Middle frontal gyrus (tissue), 1 donor: ENCODE measurements around the gene TLR5.
"Not testable (repeated sequence)": the region's sequence is repeated elsewhere in the genome, so short reads cannot be mapped to it uniquely, and the experiment has no call there.

Experiments used
- DNase-seq: peaks from one replicate; pipeline ENCODE4 v3.0.0-alpha.2; 2015; ENCODE audit warnings: low spot score; ENCODE audit errors: extremely low spot score

TLR5 gene

GRCh38 chr1:223142795-223143536 lies at the start of gene TLR5:
Gene TLR5 (minus strand): TSS chr1:223143248. CDS start chr1:223113031, 30,217 bp downstream.
- no peak for DNase-seq

- DNase-seq, result no peak
These were observed 47.1 kb upstream of the TLR5 start for GRCh38 chr1:223189903-223190724.

- no peak for DNase-seq
These were observed 46.5 kb upstream of the TLR5 start for GRCh38 chr1:223189525-223189902.

GRCh38 chr1:223188618-223189356 lies 45.7 kb upstream of the TLR5 start:
- DNase-seq, result no peak

- no peak for DNase-seq
These were observed 43.8 kb upstream of the TLR5 start for GRCh38 chr1:223186800-223187199.

- DNase-seq, result no peak
These were observed 40.3 kb upstream of the TLR5 start for GRCh38 chr1:223183268-223183862.

- no peak for DNase-seq
These were observed 37.8 kb upstream of the TLR5 start for GRCh38 chr1:223180731-223181321.

GRCh38 chr1:223179786-223180185 lies 36.7 kb upstream of the TLR5 start:
- DNase-seq, result no peak

- DNase-seq, result no peak
These were observed 36.2 kb upstream of the TLR5 start for GRCh38 chr1:223179280-223179679.

- no peak for DNase-seq
These were observed 34.6 kb upstream of the TLR5 start for GRCh38 chr1:223177681-223178080.

GRCh38 chr1:223176437-223176836 lies 33.4 kb upstream of the TLR5 start:
- DNase-seq, result no peak

- no peak for DNase-seq
These were observed 32.6 kb upstream of the TLR5 start for GRCh38 chr1:223175633-223176032.

GRCh38 chr1:223175032-223175431 lies 32.0 kb upstream of the TLR5 start:
- no peak for DNase-seq

- not testable (repeated sequence) for DNase-seq
These were observed 26.4 kb upstream of the TLR5 start for GRCh38 chr1:223169458-223169857.

- no peak for DNase-seq
These were observed 18.3 kb upstream of the TLR5 start for GRCh38 chr1:223161321-223161720.

- DNase-seq, result no peak
These were observed 13.3 kb upstream of the TLR5 start for GRCh38 chr1:223156343-223156742.

GRCh38 chr1:223155153-223155552 lies 12.1 kb upstream of the TLR5 start:
- no peak for DNase-seq

GRCh38 chr1:223153177-223154119 lies 10.4 kb upstream of the TLR5 start:
- no peak for DNase-seq

- no peak for DNase-seq
These were observed 9.4 kb upstream of the TLR5 start for GRCh38 chr1:223152399-223152798.

- no peak for DNase-seq
These were observed 7.4 kb upstream of the TLR5 start for GRCh38 chr1:223150443-223150842.
